Fibroblast of the aortic adventitia (primary cell): ENCODE data around the gene ROR1. TPM values are rescaled to one million over a fixed set of nuclear protein-coding genes. Genes with fewer than 3 reads are reported as not detected.
A peak's percentile ranks its signal among the peaks of the same experiment; 100 is the strongest.

Experiments
- DNase-seq: peaks from one replicate; pipeline ENCODE4 v3.0.0-alpha.2; 2010; ENCODE audit warnings: low read depth
- H3K4me3 ChIP-seq: 2 replicates; pipeline ENCODE4 v1.5.1; 2011; ENCODE audit warnings: low read depth, mild to moderate bottlenecking, control low read depth, low read length, moderate library complexity
- CTCF ChIP-seq: IDR thresholded peaks from 2 replicates; pipeline ENCODE4 v1.5.1; 2011; ENCODE audit warnings: mild to moderate bottlenecking, low read length, control low read depth, inconsistent platforms; ENCODE audit not compliant: insufficient read depth
- total RNA-seq: library from RNA; depleted of rRNA; stranded (reverse); fragments of >200 nt; gene quantifications from 2 replicates; pipeline ENCODE4 v1.2.3, GENCODE V29; 2012; ENCODE audit warnings: low replicate concordance

Gene ROR1
- total RNA-seq, 1 donor: 18.8 TPM

DNA sequence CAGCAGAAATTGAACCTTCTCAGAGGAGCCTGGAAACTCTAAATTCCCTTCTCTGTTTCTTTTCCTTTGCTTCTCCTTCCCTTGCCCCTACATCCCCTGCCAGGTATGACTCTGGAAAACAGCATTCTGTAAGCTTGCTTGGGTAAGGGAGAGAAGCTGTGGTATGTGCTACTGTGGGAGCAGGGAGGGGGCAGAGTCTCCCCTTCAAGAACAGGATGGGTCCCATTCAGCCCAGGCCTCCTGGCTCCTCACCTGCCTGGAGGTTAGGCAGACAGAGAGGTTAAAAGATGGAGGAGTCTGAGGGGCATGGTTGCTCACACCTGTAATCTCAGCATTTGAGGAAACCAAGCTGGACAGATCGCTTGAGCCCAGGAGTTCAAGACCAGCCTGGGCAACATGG lies 389.0 kb downstream of the ROR1 start:
- no peak for DNase-seq
- no peak for TF ChIP-seq CTCF

GRCh38 chr1:64163431-64163830 lies 389.6 kb downstream of the ROR1 start:
- no peak for TF ChIP-seq CTCF
- no peak for DNase-seq
- H3K4me3 ChIP-seq: no peak overlapping the region

More for the DNA sequence above, 389.0 kb downstream of the ROR1 start:
- no peak overlapping the region for H3K4me3 ChIP-seq

DNA sequence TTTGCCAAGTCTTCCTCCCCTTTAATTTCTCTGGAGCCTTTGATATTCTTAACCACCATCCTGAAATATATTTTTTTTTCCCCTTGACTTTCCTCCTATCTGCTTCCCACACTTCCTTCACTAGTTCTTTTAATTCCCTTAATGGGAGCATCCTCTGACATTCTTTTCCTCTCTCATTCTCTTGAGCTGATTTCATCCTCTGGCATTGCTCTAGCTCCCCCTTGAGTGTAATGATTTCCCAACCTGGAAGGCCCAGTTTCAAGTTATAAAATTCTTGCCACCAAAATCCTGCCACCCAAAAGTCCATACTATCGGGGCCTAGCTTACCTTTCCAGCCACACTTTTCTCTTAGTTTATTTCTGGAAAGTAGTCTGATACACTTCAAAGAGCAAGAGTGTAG lies 390.2 kb downstream of the ROR1 start:
- DNase-seq: peak; percentile 73
- TF ChIP-seq CTCF: peak; percentile 62
- no peak overlapping the region for H3K4me3 ChIP-seq

DNA sequence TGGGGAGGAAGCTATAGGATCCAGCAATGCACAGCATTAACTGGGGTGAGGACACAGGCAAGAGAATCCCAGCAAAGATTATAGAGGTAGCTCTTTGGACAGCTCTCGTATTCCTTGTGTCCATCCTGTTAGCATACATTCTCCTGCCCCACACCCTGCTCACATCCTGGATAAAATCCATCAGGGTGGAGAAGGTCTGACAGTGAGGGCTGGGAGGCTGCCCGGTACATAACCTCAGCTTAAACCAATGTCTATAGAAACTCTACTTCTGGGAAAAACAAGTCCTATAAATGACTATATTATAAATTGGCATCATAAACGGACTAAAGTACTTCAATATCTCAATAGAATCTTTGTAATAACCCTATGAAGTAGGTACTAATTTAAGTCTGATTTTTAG lies 392.8 kb downstream of the ROR1 start:
- DNase-seq: peak; percentile 34
- no peak overlapping the region for H3K4me3 ChIP-seq
- no peak for TF ChIP-seq CTCF

DNA sequence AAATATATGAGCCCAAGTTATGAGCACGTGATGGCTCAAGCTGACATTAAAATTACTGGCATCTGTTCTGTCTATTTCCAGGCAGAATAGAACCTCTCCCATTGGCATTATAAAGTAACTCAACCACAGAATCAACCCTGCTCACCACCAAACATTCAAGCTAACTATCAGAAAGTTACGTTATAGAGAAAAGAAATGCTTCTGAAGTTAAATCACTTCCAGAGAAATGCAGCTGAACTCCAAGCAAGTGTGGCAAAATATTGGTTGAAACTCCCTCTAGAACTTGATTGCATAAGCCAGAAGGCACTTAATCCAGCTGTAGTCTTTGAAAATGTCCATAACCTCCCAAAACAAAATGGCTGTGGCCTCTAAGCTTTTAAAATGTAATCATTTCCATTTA lies 393.4 kb downstream of the ROR1 start:
- DNase-seq: peak; percentile 80
- no peak for TF ChIP-seq CTCF

DNA sequence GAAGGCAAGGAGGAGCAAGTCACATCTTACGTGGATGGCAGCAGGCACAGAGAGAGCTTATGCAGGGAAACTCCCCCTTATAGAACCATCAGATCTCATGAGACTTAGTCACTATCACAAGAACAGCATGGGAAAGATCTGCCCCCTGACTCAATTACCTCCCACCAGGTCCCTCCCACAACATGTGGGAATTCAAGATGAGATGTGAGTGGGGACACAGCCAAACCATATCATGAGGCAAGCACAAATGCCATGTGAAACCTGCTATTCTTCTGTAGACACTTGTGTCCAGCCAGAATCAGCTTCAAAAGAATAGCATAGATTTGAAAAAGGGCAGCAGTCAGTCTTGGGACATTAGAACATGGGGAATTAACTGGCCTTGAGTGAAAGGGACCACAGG lies 397.4 kb downstream of the ROR1 start:
- no peak for TF ChIP-seq CTCF
- no peak overlapping the region for H3K4me3 ChIP-seq
- no peak for DNase-seq

More for the DNA sequence above, 393.4 kb downstream of the ROR1 start:
- H3K4me3 ChIP-seq: no peak overlapping the region

DNA sequence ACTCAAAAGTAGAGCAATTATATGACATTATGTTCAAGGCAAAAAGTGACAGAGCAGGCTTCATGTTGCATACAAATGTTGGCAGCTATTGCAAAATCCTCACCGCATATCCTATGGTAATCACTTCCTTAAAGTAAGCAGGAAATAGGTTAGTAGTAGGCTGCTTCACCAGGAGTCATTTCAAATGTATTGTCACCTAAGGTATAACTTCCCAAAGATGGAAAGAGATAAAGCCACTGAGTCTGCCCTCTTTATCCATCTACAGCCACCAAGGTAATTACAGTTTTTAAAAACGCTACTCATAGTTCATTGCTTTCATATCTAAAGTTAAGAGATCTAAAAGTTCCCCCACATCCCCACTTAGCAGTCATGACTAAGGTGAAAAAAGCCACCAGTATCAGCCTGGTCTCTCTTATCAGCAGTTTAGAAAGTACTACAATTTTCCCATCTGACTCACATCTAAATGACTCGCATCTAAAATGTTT lies 398.0 kb downstream of the ROR1 start:
- TF ChIP-seq CTCF: no peak
- DNase-seq: peak; percentile 78
- no peak overlapping the region for H3K4me3 ChIP-seq
